RWPE2 (cell line): ENCODE results near the gene ZNF141.

Source experiments
- ATAC-seq: fragments of 200-7000 bp; cut with Tn5 transposase; 3 replicates; pipeline ENCODE4 v1.9.1; 2021; ENCODE audit warnings: low read depth
- DNase-seq: peaks from one replicate; pipeline ENCODE4 v3.0.0-alpha.2; 2020; ENCODE audit warnings: low spot score
- H3K27ac ChIP-seq: fragments of 450-650 bp; 2 replicates; pipeline ENCODE4 v1.5.1; 2017; ENCODE audit warnings: mild to moderate bottlenecking; ENCODE audit not compliant: poor library complexity, severe bottlenecking
- H3K27me3 ChIP-seq: fragments of 250-450 bp; sonication (Bioruptor Pico); 2 replicates; pipeline ENCODE4 v1.5.1; 2021; ENCODE audit warnings: mild to moderate bottlenecking, moderate library complexity; ENCODE audit not compliant: insufficient read depth, poor library complexity, severe bottlenecking
- H3K36me3 ChIP-seq: fragments of 250-450 bp; sonication (Bioruptor Pico); 2 replicates; pipeline ENCODE4 v1.5.1; 2020; ENCODE audit warnings: low read depth, mild to moderate bottlenecking, moderate library complexity
- H3K4me1 ChIP-seq: fragments of 250-450 bp; sonication (Bioruptor Pico); 2 replicates; pipeline ENCODE4 v1.5.1; 2021; ENCODE audit warnings: mild to moderate bottlenecking, moderate library complexity; ENCODE audit not compliant: insufficient read depth, poor library complexity, severe bottlenecking
- H3K4me3 ChIP-seq: fragments of 250-450 bp; sonication (Bioruptor Pico); 2 replicates; pipeline ENCODE4 v1.5.1; 2021; ENCODE audit warnings: mild to moderate bottlenecking, moderate library complexity; ENCODE audit not compliant: severe bottlenecking
- H3K9me3 ChIP-seq: fragments of 250-450 bp; sonication (Bioruptor Pico); 2 replicates; pipeline ENCODE4 v1.5.1; 2021; ENCODE audit warnings: mild to moderate bottlenecking, moderate library complexity; ENCODE audit not compliant: severe bottlenecking
- TF ChIP-seq, protein P1 (sequence below): fragments of 450-650 bp; IDR thresholded peaks from one replicate; pipeline ENCODE4 v1.5.1; 2017; ENCODE audit warnings: mild to moderate bottlenecking, moderate library complexity; ENCODE audit not compliant: poor library complexity, severe bottlenecking

Gene ZNF141

DNA sequence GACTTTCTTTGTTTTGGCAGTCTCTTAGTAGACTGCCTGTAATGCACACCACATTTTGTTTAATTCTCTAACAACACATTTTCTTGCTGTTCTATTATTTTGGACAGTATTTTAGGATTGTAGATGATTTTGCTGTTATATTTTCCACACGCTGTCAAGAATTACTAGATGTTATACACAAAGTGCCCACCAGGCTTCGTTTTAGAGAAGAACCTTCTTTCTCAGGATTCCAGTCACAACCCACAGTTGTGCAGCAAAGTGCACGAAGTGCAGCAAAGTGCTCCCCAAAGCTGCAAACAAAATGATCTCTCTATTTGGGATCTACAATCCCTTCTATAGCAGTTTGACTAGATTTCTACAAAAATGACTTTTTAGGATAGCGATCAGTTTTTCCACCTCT lies 2.4 kb downstream of the ZNF141 start:
- DNase-seq, result no peak
- Histone ChIP-seq H3K9me3 (peaks cover 24% of the 10 kb centered on the region), H3K27ac (no peak overlapping the region), H3K27me3 (no peaks in the 10 kb centered on the region), H3K4me3 (no peak overlapping the region), H3K36me3 (peaks cover 60% of the 10 kb centered on the region), H3K4me1 (no peaks in the 10 kb centered on the region)
- TF ChIP-seq, protein P1, sequence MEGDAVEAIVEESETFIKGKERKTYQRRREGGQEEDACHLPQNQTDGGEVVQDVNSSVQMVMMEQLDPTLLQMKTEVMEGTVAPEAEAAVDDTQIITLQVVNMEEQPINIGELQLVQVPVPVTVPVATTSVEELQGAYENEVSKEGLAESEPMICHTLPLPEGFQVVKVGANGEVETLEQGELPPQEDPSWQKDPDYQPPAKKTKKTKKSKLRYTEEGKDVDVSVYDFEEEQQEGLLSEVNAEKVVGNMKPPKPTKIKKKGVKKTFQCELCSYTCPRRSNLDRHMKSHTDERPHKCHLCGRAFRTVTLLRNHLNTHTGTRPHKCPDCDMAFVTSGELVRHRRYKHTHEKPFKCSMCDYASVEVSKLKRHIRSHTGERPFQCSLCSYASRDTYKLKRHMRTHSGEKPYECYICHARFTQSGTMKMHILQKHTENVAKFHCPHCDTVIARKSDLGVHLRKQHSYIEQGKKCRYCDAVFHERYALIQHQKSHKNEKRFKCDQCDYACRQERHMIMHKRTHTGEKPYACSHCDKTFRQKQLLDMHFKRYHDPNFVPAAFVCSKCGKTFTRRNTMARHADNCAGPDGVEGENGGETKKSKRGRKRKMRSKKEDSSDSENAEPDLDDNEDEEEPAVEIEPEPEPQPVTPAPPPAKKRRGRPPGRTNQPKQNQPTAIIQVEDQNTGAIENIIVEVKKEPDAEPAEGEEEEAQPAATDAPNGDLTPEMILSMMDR, result no peak
- no peak for ATAC-seq

GRCh38 chr4:373062-373839 lies 35.6 kb downstream of the ZNF141 start:
- TF ChIP-seq, protein P1, result no peak
- Histone ChIP-seq H3K27ac (no peak overlapping the region), H3K4me1 (no peaks in the 10 kb centered on the region), H3K36me3 (peaks cover 64% of the 10 kb centered on the region), H3K4me3 (no peak overlapping the region), H3K27me3 (no peaks in the 10 kb centered on the region), H3K9me3 (peaks cover 73% of the 10 kb centered on the region)
- no peak for DNase-seq
- no peak for ATAC-seq

DNA sequence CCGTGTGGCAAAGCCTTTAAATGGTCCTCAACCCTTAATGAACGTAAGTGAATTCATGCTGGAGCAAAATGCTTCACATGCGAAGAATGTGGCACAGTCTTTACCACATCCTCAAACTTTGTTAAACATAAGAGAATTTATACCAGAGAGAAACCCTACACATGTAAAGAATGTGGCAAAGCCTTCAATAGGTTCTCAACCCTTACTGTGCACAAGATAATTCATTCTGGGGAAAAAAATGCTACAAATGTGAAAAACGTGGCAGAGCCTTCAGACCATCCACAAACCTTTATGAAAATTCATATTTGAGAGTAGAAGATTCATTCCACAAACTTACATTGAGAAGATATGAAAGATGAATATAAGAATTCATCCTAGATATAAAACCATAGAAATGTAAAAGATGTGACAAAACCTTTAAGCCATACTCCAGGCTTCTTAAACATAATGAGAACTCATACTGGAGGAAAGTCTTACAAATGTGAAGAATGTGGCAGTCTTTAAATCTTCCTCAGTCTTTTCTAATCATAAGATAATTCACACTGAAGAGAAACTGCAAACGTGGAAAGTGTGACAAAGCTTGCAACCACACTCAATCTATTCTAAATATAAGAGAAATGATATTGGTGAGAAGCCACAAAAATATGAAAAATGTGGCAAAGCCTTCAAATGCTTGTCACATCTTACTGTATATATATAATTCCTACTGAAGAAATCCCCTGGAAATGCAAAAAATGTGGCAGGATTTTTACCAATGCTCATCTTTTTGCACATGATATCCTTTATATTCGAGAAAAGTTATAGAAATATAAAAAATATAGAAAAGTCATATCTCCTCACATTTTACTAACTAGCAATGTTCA lies 36.9 kb downstream of the ZNF141 start:
- DNase-seq, result no peak
- TF ChIP-seq, protein P1, result no peak
- Histone ChIP-seq H3K4me3 (no peak overlapping the region), H3K27ac (no peak overlapping the region), H3K9me3 (peaks cover 69% of the 10 kb centered on the region), H3K36me3 (peaks cover 53% of the 10 kb centered on the region), H3K4me1 (no peaks in the 10 kb centered on the region), H3K27me3 (no peaks in the 10 kb centered on the region)
- ATAC-seq, result no peak

GRCh38 chr4:384311-385010 lies 46.8 kb downstream of the ZNF141 start:
- no peaks in the 10 kb centered on the region for H3K4me1 ChIP-seq
- ATAC-seq (0 out of 3 replicates have a peak, but pooled peaks have one; percentile 17), DNase-seq (no peak)
- H3K27ac ChIP-seq, result no peak overlapping the region
- H3K36me3 ChIP-seq, result no peaks in the 10 kb centered on the region
- TF ChIP-seq, protein P1, result no peak
- H3K9me3 ChIP-seq, result peaks cover 21% of the 10 kb centered on the region
- no peak overlapping the region for H3K4me3 ChIP-seq
- H3K27me3 ChIP-seq, result no peaks in the 10 kb centered on the region
